H1 (cell line): ENCODE data around the gene SCYL2. TPM values are rescaled to one million over a fixed set of nuclear protein-coding genes. Genes with fewer than 3 reads are reported as not detected.

ENCODE experiments used
- CTBP2 ChIP-seq: IDR thresholded peaks from 2 replicates; pipeline ENCODE4 v1.7.0; 2011; ENCODE audit warnings: borderline replicate concordance, mild to moderate bottlenecking, moderate library complexity, mixed read lengths, low read length; ENCODE audit not compliant: insufficient read depth, insufficient read length
- JUND ChIP-seq: IDR thresholded peaks from 2 replicates; pipeline ENCODE4 v1.6.1; 2011; ENCODE audit warnings: mild to moderate bottlenecking, improper control_type of control experiment, low read length
- POLR2A ChIP-seq, 2 experiments: IDR thresholded peaks; 1 replicate in 1 of 2; 2 replicates in 1 of 2; pipeline ENCODE4 v1.6.1; 2011; ENCODE audit warnings: low read depth in 2 of 2, low read length in 2 of 2, mild to moderate bottlenecking in 2 of 2; ENCODE audit errors: control extremely low read depth in 1 of 2
- POU5F1 ChIP-seq: IDR thresholded peaks from 2 replicates; pipeline ENCODE4 v1.6.1; 2011; ENCODE audit warnings: low read depth, mild to moderate bottlenecking, low read length, moderate library complexity
- RAD21 ChIP-seq, 2 experiments: IDR thresholded peaks in 1 of 2; conservative IDR thresholded peaks in 1 of 2; 2 replicates each; pipeline ENCODE4 v1.6.1; 2011; ENCODE audit warnings: low read depth in 2 of 2, low read length in 2 of 2, improper control_type of control experiment in 1 of 2, inconsistent platforms in 1 of 2, mild to moderate bottlenecking in 1 of 2, moderate library complexity in 1 of 2
- RBBP5 ChIP-seq: IDR thresholded peaks from 2 replicates; pipeline ENCODE4 v1.7.1; 2012; ENCODE audit warnings: low read depth, mild to moderate bottlenecking, inconsistent platforms, low read length, moderate library complexity, borderline replicate concordance
- SAP30 ChIP-seq: fragments of 300-600 bp; sonication (generic); IDR thresholded peaks from 2 replicates; pipeline ENCODE4 v1.7.1; 2012; ENCODE audit warnings: low read length, moderate library complexity, mild to moderate bottlenecking, inconsistent platforms; ENCODE audit not compliant: insufficient read depth, insufficient replicate concordance
- SIX5 ChIP-seq: IDR thresholded peaks from 2 replicates; pipeline ENCODE4 v1.6.1; 2011; ENCODE audit warnings: mild to moderate bottlenecking, low read depth, low read length
- SP2 ChIP-seq: IDR thresholded peaks from 2 replicates; pipeline ENCODE4 v1.6.1; 2012; ENCODE audit warnings: mild to moderate bottlenecking, low read length, inconsistent platforms
- SRF ChIP-seq: IDR thresholded peaks from 2 replicates; pipeline ENCODE4 v1.6.1; 2011; ENCODE audit warnings: mild to moderate bottlenecking, low read depth, low read length, moderate library complexity
- polyA plus RNA-seq, 7 experiments: library from polyadenylated mRNA; depleted of rRNA in 3 of 7; stranded (reverse) in 5 of 7; unstranded in 2 of 7; fragments of >200 nt in 5 of 7; fragments of 200-250 nt in 2 of 7; gene quantifications; 1 replicate in 5 of 7; 2 replicates in 1 of 7; 4 replicates in 1 of 7; pipeline versions ENCODE4 v1.2.1 to v1.2.3, GENCODE V29; 2011 to 2013; ENCODE audit warnings: missing spikeins in 2 of 7, mixed read lengths in 2 of 7
- total RNA-seq: library from RNA; stranded (reverse); fragmentation: NEBNext Ultra II Directional; extraction: Animal tissue kit (Norgen Biotek cat#: 25700); gene quantifications from 2 replicates; pipeline ENCODE4 v1.2.1, GENCODE V29; 2021
- TF ChIP-seq, protein P1 (sequence below): fragments of 300-600 bp; sonication (generic); IDR thresholded peaks from 2 replicates; pipeline ENCODE4 v1.7.1; 2012; ENCODE audit warnings: low read length, moderate library complexity, mild to moderate bottlenecking, inconsistent platforms; ENCODE audit not compliant: insufficient replicate concordance
- TF ChIP-seq, protein P2 (sequence below): IDR thresholded peaks from 2 replicates; pipeline ENCODE4 v1.6.1; 2012; ENCODE audit warnings: inconsistent platforms

Gene SCYL2
- total and polyA plus RNA-seq, 2 of the 8 experiments (the other 6 are each of a cell fraction or from before 2014, with no cell fraction given): 8.9 to 48.7 TPM

DNA sequence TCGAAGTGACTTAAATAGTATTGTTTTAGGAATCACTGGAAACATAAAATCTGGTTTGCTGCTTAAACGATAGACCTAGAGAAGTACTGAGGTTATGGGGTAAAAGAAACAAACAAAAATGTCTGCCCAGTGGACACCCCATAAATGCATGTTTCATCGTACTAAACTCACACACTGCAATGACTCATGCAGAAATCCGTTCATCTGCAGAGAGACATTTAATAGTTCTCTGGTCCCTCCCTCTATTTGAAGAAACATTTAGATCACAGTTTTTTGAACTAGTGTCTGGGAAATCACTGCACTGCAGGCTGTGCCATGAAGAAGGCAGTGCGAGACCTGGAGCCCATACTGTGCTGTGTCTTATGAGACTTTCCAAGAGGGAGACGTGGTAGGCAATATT, 115.4 kb downstream of the SCYL2 start (continued):
- TF ChIP-seq, protein P1, sequence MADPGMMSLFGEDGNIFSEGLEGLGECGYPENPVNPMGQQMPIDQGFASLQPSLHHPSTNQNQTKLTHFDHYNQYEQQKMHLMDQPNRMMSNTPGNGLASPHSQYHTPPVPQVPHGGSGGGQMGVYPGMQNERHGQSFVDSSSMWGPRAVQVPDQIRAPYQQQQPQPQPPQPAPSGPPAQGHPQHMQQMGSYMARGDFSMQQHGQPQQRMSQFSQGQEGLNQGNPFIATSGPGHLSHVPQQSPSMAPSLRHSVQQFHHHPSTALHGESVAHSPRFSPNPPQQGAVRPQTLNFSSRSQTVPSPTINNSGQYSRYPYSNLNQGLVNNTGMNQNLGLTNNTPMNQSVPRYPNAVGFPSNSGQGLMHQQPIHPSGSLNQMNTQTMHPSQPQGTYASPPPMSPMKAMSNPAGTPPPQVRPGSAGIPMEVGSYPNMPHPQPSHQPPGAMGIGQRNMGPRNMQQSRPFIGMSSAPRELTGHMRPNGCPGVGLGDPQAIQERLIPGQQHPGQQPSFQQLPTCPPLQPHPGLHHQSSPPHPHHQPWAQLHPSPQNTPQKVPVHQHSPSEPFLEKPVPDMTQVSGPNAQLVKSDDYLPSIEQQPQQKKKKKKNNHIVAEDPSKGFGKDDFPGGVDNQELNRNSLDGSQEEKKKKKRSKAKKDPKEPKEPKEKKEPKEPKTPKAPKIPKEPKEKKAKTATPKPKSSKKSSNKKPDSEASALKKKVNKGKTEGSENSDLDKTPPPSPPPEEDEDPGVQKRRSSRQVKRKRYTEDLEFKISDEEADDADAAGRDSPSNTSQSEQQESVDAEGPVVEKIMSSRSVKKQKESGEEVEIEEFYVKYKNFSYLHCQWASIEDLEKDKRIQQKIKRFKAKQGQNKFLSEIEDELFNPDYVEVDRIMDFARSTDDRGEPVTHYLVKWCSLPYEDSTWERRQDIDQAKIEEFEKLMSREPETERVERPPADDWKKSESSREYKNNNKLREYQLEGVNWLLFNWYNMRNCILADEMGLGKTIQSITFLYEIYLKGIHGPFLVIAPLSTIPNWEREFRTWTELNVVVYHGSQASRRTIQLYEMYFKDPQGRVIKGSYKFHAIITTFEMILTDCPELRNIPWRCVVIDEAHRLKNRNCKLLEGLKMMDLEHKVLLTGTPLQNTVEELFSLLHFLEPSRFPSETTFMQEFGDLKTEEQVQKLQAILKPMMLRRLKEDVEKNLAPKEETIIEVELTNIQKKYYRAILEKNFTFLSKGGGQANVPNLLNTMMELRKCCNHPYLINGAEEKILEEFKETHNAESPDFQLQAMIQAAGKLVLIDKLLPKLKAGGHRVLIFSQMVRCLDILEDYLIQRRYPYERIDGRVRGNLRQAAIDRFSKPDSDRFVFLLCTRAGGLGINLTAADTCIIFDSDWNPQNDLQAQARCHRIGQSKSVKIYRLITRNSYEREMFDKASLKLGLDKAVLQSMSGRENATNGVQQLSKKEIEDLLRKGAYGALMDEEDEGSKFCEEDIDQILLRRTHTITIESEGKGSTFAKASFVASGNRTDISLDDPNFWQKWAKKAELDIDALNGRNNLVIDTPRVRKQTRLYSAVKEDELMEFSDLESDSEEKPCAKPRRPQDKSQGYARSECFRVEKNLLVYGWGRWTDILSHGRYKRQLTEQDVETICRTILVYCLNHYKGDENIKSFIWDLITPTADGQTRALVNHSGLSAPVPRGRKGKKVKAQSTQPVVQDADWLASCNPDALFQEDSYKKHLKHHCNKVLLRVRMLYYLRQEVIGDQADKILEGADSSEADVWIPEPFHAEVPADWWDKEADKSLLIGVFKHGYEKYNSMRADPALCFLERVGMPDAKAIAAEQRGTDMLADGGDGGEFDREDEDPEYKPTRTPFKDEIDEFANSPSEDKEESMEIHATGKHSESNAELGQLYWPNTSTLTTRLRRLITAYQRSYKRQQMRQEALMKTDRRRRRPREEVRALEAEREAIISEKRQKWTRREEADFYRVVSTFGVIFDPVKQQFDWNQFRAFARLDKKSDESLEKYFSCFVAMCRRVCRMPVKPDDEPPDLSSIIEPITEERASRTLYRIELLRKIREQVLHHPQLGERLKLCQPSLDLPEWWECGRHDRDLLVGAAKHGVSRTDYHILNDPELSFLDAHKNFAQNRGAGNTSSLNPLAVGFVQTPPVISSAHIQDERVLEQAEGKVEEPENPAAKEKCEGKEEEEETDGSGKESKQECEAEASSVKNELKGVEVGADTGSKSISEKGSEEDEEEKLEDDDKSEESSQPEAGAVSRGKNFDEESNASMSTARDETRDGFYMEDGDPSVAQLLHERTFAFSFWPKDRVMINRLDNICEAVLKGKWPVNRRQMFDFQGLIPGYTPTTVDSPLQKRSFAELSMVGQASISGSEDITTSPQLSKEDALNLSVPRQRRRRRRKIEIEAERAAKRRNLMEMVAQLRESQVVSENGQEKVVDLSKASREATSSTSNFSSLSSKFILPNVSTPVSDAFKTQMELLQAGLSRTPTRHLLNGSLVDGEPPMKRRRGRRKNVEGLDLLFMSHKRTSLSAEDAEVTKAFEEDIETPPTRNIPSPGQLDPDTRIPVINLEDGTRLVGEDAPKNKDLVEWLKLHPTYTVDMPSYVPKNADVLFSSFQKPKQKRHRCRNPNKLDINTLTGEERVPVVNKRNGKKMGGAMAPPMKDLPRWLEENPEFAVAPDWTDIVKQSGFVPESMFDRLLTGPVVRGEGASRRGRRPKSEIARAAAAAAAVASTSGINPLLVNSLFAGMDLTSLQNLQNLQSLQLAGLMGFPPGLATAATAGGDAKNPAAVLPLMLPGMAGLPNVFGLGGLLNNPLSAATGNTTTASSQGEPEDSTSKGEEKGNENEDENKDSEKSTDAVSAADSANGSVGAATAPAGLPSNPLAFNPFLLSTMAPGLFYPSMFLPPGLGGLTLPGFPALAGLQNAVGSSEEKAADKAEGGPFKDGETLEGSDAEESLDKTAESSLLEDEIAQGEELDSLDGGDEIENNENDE: no peak
- no peak for TF ChIP-seq JUND
- no peak for TF ChIP-seq SRF
- no peak for TF ChIP-seq RAD21 (IDR thresholded peaks at IDR 0.05 in 1 of 2, conservative IDR thresholded peaks at IDR 0.05 in 1 of 2; ENCODE audit: low read depth in 2 of 2, low read length in 2 of 2)
- no peak for TF ChIP-seq CTBP2
- TF ChIP-seq SP2: no peak
- TF ChIP-seq SAP30: no peak
- no peak for TF ChIP-seq POU5F1
- TF ChIP-seq SIX5: no peak
- TF ChIP-seq, protein P2, sequence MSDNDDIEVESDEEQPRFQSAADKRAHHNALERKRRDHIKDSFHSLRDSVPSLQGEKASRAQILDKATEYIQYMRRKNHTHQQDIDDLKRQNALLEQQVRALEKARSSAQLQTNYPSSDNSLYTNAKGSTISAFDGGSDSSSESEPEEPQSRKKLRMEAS: no peak
- TF ChIP-seq POLR2A (IDR thresholded peaks at IDR 0.05; ENCODE audit: control extremely low read depth in 1 of 2, low read depth in 2 of 2, low read length in 2 of 2): no peak
- no peak for TF ChIP-seq RBBP5
